ENCODE results near the gene SPATA32.

GRCh38 chr17:45308840-45309239 lies 46.9 kb upstream of the SPATA32 start:
- TF ChIP-seq, protein P1, sequence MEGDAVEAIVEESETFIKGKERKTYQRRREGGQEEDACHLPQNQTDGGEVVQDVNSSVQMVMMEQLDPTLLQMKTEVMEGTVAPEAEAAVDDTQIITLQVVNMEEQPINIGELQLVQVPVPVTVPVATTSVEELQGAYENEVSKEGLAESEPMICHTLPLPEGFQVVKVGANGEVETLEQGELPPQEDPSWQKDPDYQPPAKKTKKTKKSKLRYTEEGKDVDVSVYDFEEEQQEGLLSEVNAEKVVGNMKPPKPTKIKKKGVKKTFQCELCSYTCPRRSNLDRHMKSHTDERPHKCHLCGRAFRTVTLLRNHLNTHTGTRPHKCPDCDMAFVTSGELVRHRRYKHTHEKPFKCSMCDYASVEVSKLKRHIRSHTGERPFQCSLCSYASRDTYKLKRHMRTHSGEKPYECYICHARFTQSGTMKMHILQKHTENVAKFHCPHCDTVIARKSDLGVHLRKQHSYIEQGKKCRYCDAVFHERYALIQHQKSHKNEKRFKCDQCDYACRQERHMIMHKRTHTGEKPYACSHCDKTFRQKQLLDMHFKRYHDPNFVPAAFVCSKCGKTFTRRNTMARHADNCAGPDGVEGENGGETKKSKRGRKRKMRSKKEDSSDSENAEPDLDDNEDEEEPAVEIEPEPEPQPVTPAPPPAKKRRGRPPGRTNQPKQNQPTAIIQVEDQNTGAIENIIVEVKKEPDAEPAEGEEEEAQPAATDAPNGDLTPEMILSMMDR (IDR thresholded peaks at IDR 0.05 in 2 of 3, conservative IDR thresholded peaks at IDR 0.05 in 1 of 3; ENCODE audit: borderline replicate concordance in 1 of 3, insufficient read depth in 1 of 3, low read depth in 2 of 3, low read length in 2 of 3) = no peak
- TF ChIP-seq CEBPB (IDR thresholded peaks at IDR 0.05; ENCODE audit: low read depth) (no peak), ZBTB33 (IDR thresholded peaks at IDR 0.05; ENCODE audit: extremely low read depth, insufficient replicate concordance, low read length) (no peak), EZH2 (IDR thresholded peaks at IDR 0.05) (no peak), ZNF274 (IDR thresholded peaks at IDR 0.05; ENCODE audit: low read depth, low read length) (no peak), REST (IDR thresholded peaks at IDR 0.05; ENCODE audit: low read depth) (no peak), ELF1 (IDR thresholded peaks at IDR 0.05; ENCODE audit: borderline replicate concordance, low read depth) (no peak), POLR2A (IDR thresholded peaks at IDR 0.05; ENCODE audit: borderline replicate concordance, extremely low read depth, insufficient read depth, insufficient read length) (no peak), POLR2AphosphoS5 (IDR thresholded peaks at IDR 0.05; ENCODE audit: low read depth, low read length) (no peak), SIN3A (IDR thresholded peaks at IDR 0.05; ENCODE audit: low read depth) (no peak), JUND (IDR thresholded peaks at IDR 0.05) (no peak), EZH2phosphoT487 (IDR thresholded peaks at IDR 0.05; ENCODE audit: borderline replicate concordance) (no peak), SP1 (IDR thresholded peaks at IDR 0.05; ENCODE audit: low read depth) (no peak)
- TF ChIP-seq, protein P2, sequence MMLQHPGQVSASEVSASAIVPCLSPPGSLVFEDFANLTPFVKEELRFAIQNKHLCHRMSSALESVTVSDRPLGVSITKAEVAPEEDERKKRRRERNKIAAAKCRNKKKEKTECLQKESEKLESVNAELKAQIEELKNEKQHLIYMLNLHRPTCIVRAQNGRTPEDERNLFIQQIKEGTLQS (IDR thresholded peaks at IDR 0.05) = no peak

All from HCT116 (cell line).